Activated T-helper 1 cell treated with Interleukin-2 at 50 U/mL for 16 hours (primary cell): ENCODE data around the gene ASIC3.
"Not testable (repeated sequence)": the region's sequence is repeated elsewhere in the genome, so short reads cannot be mapped to it uniquely, and the experiment has no call there.

Experiments used
- DNase-seq: peaks from one replicate; pipeline ENCODE4 v3.0.0-alpha.2; 2020; ENCODE audit warnings: low read depth

The ASIC3 gene

GRCh38 chr7:151013733-151014497, 34.4 kb upstream of the ASIC3 start:
- peak; percentile 84 for DNase-seq

DNA sequence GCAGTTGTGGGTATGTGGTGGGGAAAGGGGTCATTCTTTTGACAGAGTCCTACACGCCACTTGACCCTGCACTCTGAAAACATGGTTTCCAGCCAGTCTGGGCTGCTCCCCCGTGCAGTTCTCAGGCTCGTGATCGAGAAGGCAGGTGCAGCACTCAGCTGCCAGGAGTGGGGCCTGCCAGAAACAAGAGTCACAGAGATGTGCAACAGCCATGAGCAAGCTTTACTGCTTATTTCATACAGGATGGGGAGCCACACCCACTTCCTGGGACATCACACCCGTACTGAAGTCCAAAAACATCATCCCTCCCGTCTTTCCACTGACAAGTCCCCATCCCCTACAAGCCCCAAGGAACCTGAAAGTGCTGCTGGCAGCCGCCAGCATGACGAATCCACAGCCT, 33.4 kb upstream of the ASIC3 start:
- DNase-seq, result no peak

- no peak for DNase-seq
Observed at GRCh38 chr7:151015967-151016366, 32.4 kb upstream of the ASIC3 start.

DNA sequence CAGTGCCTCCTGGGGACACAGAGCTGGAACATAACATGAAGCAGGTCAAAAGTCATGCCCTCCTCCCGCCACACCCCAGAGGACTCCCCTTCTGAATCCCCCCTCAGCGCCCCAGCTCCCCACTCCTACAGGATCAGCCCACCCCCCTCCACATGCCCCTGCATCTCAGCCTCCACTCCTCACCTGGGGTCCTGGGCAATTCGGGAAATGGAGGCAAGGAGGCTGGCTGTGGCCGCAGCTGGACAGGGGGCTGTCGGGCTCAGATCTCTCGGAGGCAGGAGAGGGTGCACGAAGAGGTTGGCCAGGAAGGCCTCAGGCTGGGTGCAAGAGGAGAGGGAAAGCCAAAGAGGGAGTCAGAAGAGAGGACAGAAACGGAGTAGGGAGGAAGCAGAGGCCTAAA, 31.8 kb upstream of the ASIC3 start:
- DNase-seq, result no peak

GRCh38 chr7:151016942-151017341, 31.4 kb upstream of the ASIC3 start:
- DNase-seq, result no peak

GRCh38 chr7:151017370-151017952, 30.9 kb upstream of the ASIC3 start:
- DNase-seq, result no peak

DNA sequence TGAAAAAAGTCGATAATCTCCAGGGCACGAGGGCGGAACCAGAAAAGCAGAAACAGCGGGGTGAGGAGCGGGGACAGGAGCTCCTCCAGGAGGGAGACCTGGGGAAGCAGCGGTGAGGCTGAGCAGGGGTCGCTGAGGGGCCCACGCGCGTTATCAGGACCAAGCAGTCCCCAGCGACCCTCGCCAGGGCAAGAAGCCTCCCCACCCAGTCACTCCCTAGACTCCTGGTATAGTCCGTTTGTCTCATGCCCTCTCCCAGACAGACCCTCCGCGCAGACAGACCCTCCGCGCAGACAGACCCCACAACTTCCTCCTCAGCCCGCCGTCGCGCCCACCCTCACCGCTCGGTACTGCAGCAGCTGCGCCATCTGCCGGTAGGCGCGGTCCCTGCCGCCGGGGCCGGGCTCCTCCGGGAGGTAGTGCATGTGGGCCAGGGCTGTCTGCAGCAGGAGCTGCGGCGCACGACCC, 30.3 kb upstream of the ASIC3 start:
- DNase-seq, result peak; percentile 65

DNA sequence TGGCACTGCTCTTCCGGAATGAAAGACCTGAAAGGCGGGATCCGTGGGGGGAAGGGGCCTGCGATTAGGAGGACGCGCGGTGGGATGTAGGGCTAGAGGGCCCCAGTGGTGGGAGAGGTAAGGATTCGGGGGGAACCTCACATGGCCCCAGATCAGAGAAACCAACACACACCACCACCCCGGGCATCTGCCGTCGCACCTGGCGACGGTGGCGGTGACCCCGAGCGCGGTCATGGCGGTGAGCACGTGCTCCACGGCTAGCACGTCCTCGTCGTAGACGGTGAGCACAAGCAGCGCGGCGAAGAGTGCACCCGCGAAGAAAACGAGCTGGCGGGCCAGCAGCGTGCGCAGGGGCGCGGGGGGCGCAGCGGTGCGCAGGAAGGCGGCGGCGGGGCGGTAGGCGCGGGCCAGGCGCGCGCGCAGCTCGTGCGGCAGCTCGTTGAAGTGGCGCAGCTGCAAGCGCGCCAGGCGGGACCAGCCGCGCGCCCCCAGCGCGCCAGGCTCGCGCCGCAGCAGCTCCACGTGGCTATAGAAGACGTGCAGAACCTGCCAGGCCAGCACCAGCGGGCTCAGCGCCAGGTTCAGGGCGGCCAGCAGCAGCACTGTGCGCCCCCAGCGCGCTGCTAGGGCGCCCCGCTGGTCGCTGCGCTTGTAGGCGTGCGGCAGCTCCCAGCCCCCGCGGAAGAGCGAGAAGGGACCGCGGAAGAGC, 29.8 kb upstream of the ASIC3 start:
- no peak for DNase-seq

GRCh38 chr7:151019130-151019447, 29.2 kb upstream of the ASIC3 start:
- DNase-seq, result no peak

- DNase-seq, result no peak
Observed at GRCh38 chr7:151020231-151020630, 28.1 kb upstream of the ASIC3 start.

DNA sequence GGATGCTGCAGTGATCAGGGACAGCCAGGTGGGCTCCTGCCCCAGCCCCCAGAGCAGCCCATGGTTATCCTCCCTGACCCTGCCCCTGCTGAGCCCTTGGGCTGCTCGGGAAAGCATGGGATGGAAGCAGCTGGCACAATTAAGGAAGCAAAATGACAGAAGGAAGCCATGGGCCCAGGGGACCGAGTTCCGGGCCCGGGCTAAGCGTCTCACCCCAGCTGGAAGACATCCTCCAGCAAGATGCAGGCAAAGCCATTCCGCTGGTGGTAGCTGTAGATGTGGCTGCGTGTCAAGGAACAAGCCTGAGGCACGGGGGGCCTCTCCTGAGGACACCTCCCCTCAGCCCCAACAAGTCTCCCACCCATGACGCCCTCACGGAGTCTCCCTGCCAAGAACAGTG, 25.1 kb upstream of the ASIC3 start:
- DNase-seq, result no peak

DNA sequence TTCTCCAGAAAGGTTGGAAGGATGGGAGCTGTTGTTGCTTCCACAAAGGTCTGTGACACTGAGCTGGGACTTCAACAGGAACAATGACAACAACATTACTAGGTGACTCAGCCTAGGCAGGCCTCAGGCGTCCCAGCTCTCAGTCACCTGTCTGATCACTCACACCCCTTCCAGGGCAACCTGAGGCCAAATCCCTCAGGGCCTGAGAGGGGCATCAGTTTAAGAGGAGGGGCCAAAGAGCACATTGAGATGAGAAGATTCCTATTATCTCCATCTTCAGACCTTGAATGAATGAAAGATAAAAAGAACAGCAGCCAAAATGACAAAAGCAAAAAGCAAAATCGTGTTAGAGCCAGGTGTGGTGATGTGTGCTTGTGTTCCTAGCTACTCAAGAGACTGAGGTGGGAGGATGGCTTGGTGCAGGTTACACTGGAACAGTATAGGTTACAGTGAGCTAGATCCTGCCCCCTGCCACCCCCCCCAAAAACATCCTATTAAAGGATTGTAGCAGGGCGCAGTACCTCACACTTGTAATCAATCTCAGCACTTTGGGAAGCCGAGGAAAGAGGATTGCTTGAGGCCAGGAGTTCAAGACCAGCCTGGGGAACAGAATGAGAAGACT, 23.8 kb upstream of the ASIC3 start, which contains the start of gene ATG9B:
TSS of gene ATG9B (minus strand) at position 60 of the 622 bp plus-strand sequence. CDS start 71 bp downstream, outside the sequence.
- DNase-seq, result no peak

- DNase-seq, result no peak
Observed at GRCh38 chr7:151025924-151026671, 22.2 kb upstream of the ASIC3 start.

DNA sequence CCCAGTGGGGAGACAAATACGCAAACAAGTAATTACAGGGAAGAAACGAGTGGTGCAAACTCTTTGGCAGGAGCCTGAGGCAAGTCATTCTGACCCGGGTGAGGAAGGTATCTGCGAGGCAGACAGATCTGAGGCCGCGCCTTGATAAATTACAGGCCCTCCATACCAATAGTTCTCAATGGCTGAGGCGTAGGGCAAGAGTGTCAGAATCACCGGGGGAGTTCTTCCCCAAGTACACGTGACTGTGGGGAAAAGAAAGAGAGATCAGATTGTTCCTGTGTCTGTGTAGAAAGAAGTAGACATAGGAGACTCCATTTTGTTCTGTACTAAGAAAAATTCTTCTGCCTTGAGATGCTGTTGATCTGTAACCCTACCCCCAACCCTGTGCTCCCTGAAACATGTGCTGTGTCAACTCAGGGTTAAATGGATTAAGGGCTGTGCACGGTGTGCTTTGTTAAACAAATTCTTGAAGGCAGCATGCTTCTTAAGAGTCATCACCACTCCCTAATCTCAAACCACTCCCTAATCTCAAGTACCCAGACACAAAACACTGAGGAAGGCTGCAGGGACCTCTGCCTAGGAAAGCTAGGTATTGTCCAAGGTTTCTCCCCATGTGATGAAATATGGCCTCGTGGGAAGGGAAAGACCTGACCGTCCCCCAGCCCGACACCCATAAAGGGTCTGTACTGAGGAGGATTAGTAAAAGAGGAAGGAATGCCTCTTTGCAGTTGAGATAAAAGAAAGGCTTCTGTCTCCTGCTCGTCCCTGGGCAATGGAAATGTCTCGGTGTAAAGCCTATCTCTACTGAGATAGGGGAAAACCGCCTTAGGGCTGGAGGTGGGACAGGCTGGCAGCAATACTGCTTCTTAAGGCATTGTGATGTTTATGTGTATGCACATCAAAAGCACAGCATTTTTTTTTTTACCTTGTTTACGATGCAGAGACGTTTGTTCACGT, 21.3 kb upstream of the ASIC3 start:
- not testable (repeated sequence) for DNase-seq

- not testable (repeated sequence) for DNase-seq
Observed at GRCh38 chr7:151027728-151028130, 20.6 kb upstream of the ASIC3 start.

DNA sequence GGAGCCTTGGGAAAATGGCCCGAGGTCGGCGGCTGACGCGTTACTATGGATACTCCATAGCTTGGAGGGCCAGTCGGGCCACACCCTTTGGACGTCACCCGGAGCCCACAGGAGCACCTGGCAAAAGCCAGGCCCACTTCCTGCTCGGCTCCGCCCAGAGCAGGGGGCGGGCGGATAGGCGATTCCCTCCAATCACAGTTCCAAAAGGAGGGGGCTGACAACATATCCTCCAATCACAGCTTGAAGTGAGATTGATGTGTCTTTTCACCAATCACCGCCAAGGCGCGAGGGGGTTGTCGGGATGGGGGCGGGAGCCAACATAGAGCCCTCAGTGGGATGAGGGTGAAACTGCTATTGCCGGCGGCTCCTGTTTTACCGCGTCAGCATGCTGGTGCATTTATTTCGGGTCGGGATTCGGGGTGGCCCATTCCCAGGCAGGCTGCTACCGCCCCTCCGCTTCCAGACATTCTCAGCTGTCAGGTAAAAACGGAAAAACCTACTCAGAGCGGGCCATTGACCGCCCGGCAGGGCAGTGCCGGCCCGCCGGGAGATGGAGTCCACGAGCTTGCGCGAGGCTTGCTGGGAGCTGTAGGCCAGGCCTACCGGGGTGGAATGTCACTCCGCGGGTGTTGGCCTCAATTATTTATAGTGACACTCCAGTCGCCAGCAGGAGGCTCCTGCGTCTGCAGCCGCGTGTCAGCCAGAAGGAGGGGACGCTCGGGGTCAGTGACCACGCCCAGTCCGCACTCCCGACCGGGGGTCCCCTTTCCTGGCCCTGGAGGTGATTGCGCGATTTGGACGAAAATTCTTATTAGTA, 20.0 kb upstream of the ASIC3 start, which contains the start of gene ABCB8:
TSS of gene ABCB8 (plus strand) at position 320 of the 817 bp plus-strand sequence. CDS start at position 386, 66 bp downstream.
- DNase-seq, result peak; percentile 93

- no peak for DNase-seq
Observed at GRCh38 chr7:151028948-151029501, 19.3 kb upstream of the ASIC3 start.

GRCh38 chr7:151031011-151031410, 17.3 kb upstream of the ASIC3 start:
- no peak for DNase-seq
